GM10266 (cell line): ENCODE results near the gene ZNF670.
A peak's percentile ranks its signal among the peaks of the same experiment; 100 is the strongest.
"Not testable (repeated sequence)": the region's sequence is repeated elsewhere in the genome, so short reads cannot be mapped to it uniquely, and the experiment has no call there.

ENCODE experiments used
- DNase-seq: peaks from one replicate; pipeline ENCODE4 v3.0.0; 2012; ENCODE audit errors: extremely low spot score
- TF ChIP-seq, protein P1 (sequence below): IDR thresholded peaks from 2 replicates; pipeline ENCODE4 v1.5.1; 2012; ENCODE audit warnings: mild to moderate bottlenecking, low read depth; ENCODE audit not compliant: control insufficient read depth, insufficient read depth; ENCODE audit errors: missing control alignments

The ZNF670 gene

DNA sequence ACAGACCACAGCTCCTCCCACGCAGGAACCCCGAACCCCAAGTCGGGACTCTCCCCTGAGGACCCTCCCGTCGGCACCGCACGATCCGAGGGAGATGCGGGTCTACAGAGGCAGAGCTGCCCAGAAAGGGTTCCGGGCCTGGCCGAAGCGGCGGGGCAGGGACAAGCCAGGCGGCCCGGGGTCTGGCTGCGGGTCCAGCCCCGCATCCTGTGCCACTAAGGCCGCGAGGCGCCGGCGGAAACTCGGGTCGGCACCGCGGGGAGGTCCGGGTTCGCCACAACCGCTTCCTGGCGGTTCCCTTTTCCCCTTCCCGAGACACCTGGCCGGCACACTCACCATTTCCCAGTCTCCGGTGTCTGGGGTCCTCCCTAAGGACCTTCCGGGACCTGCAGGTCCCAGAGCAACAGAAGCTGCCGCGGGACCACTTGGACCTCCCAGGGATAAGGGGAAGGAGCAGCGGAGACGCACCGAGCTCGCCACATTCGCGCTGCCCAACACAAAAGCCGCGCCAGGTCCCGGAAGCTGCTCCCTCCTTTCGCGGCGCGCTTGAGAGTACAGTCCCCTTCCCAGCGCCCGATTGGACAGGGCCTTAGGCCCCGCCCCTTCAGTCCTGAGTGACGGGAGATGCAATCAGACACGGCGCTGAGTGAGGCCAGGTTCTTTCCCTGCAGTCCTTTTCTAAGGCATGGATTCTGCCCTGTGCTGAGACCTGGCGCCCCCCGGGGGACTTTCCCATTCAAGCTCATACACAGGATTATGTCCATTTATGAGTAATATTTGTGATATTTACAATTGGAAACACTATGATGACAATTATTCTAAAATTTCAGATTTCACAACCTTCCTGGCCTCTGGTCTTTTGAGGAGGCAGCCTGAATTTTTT is at the start of gene ZNF670:
Gene ZNF670, minus strand, starts transcription at position 554 of the 883 bp plus-strand sequence. Its CDS starts 215 bp downstream, at position 339.
- TF ChIP-seq, protein P1, sequence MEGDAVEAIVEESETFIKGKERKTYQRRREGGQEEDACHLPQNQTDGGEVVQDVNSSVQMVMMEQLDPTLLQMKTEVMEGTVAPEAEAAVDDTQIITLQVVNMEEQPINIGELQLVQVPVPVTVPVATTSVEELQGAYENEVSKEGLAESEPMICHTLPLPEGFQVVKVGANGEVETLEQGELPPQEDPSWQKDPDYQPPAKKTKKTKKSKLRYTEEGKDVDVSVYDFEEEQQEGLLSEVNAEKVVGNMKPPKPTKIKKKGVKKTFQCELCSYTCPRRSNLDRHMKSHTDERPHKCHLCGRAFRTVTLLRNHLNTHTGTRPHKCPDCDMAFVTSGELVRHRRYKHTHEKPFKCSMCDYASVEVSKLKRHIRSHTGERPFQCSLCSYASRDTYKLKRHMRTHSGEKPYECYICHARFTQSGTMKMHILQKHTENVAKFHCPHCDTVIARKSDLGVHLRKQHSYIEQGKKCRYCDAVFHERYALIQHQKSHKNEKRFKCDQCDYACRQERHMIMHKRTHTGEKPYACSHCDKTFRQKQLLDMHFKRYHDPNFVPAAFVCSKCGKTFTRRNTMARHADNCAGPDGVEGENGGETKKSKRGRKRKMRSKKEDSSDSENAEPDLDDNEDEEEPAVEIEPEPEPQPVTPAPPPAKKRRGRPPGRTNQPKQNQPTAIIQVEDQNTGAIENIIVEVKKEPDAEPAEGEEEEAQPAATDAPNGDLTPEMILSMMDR, result no peak
- peak; percentile 94 for DNase-seq

DNA sequence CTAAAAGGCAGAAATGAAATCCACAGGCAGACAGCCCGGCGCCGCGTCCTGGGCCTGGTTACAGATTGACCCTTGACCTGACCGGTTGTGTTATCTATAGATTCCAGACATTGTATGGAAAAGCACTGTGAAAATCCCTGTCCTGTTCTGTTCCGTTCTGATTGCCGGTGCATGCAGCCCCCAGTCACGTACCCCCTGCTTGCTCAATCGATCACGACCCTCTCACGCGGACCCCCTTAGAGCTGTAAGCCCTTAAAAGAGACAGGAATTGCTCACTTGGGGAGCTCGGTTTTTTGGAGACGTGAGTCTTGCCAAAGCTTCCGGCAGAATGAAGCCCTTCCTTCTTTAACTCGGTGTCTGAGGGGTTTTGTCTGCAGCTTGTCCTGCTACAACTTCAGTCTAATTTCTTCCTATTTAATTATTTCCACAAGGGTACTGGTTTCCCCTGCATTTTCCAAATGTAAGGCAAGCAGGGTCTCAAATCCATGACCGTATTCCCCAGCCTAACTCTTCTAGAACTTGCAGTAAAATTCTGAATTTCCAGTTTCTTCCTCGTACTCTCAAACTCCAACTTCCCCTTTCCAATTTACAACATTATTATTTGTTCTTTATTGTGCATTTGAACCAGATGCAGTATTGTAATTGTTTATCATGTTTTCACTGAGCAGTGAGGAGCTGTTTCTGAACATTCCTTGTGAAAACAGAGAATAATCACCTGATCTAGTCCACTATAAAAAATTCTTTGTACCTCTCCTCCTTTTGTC is 49.1 kb upstream of the ZNF670 start:
- DNase-seq, result not testable (repeated sequence)

DNA sequence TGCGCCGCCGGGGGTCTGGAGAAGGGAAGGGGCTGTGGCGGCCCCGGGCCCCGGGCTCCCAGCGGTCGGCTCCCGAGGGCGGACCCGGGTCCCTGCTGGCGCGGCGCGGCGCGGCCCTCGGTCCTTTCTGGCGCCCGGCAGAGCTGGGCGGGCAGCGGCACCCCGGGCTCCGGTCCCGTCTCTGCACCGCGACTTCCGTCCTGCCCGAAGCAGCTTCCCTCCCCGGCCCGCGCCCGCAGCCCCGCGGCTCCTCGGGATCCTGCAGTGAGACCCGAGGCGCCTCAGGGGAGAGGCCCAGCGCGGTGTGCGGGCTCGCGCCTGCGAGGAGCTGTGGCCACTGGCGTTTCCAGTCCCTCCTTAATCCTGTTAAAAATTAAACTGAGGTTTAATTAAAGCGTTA is 48.0 kb upstream of the ZNF670 start:
- not testable (repeated sequence) for DNase-seq

DNA sequence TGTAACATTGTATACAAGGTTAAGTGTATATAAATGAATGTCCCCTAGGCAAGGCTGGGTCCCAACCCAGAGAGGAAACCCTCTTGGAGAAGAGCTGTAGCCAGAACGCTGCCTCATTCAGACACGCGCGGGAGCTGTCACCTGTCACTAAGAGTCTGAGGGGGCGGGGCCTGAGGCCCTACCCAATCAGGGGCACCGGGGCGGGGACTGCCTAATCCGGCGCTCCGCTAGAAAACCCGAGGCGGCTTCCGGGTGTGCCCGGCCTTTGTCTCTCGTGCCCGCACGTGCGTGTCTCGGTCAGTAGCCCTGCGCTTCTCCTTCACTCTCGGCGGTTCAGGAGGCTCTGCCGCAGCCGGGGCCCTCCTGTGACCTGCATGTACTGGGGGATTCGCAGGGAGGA is 47.6 kb upstream of the ZNF670 start:
- DNase-seq, result not testable (repeated sequence)

DNA sequence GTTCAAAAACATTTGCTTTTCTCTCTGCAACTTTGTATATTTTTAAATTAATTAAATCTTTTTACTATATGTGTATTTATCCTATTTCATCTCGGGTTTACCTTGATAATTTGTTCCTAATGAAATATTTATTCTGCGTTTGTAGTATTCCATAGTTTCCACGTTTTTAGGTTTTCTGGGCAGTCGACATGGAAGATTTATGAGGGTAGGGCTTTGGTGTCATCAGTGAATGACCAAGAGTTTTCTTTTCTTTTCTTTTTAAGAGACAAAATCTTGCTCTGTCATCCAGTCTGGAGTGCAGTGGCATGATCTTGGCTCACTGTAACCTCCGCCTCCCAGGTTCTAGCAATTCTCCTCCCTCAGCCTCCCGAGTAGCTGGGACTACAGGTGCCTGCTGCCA is 42.8 kb upstream of the ZNF670 start:
- TF ChIP-seq, protein P1, result no peak
- no peak for DNase-seq

DNA sequence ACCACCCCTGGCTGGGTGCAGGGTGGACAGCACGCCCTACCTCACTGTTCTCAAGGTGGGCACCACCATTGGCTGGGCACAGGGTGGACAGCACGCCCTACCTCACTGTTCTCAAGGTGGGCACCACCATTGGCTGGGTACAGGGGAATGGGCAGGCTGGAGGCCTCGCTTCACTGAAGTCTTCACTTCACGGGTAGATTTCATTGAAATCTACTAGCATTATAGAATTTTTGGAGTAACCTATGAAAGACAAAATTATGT is 41.7 kb upstream of the ZNF670 start:
- DNase-seq, result not testable (repeated sequence)

DNA sequence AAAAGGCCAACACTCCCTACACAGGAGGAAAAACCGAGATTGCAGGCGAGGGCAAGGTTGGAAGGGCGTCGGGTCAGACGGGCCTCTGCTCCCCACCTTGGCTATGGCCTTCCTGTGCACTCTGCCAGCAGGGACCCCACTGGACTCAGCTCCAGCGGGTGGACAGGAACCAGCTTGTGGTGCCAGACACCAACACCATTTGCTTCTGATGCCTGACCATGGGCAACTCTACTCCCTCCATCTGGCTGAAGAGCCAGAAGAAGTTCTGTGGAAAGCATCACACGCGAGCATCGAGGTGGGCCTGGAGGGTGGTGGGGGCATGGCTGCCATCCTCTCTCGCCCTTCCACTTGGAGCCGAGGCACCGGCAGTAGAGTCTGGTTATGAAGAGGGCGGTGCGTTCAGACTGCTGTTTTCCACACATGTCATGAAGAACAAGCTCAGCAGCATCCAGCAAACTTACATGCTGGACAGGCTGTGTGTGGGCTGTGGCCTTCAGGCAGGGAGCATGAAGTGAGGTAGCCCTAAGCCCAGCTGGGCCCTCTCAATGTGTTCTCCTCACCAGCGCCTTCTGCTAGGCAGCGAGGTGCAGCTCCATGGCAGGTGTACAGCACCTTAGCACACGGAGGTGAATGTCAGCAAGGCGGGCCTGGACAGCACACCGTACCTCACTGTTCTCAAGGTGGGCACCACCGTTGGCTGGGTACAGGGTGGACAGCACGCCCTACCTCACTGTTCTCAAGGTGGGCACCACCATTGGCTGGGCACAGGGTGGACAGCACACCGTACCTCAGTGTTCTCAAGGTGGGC is 41.2 kb upstream of the ZNF670 start:
- TF ChIP-seq, protein P1, result no peak
- no peak for DNase-seq

DNA sequence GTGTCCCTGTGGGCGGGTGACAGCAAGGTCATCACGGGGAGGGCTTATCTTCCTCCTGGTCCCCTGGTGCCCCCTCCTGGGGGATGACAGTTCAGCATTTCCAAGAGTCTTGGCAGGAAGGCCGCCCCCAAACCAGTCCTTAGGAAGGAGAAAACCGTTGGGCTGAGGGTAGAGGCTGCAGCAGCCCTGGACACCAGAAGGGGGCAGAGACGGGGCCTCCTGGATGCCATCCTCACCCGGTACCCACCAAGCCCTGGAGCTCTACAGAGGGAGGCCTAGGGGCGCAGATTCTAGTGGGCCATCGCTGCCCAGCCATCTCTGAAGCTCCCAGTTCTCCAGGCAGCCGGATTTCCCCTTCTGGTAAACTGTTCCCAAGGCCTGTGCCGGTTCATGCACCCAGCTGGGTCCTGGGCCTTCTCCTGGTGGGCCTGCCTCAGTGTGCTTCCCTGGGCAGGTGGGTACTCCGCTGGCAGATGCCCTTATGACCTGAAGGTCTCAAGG is 40.4 kb upstream of the ZNF670 start:
- TF ChIP-seq, protein P1, result peak; percentile 6
- peak; percentile 50 for DNase-seq

DNA sequence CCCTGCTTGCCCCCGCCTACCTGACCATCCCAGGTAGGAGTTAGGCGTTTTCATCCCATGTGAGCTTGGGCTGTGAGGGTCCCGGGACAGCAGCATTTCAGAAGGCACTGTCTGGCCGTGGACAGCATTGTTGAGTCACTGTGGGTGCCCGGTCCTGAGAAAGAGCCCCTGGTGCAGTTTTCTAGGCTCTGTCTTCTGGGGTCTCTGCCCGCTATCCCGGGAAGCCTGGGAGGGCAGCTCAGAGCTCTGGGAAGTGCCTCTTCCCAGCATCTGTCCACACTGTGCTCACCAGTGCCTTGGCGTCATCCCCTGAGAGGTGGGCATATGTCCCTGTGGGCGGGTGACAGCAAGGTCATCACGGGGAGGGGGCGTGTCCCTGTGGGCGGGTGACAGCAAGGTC is 36.9 kb upstream of the ZNF670 start:
- TF ChIP-seq, protein P1, result no peak
- DNase-seq, result no peak
